NCI-H1930 (cell line): ENCODE data around the gene CDH13.

Experiments
- DNase-seq, 2 experiments: peaks; one replicate each; lab custom pipeline; 2025; lab: John Stamatoyannopoulos, UW

CDH13 gene

GRCh38 chr16:83682116-83682867, 1055.5 kb downstream of the CDH13 start:
- DNase-seq: no peak

- DNase-seq: no peak
Observed at GRCh38 chr16:83682868-83683235, 1056.1 kb downstream of the CDH13 start.

- DNase-seq: no peak
Observed at GRCh38 chr16:83685615-83686165, 1058.9 kb downstream of the CDH13 start.

- DNase-seq: no peak
Observed at GRCh38 chr16:83686726-83687125, 1060.0 kb downstream of the CDH13 start.

- DNase-seq: no peak
Observed at GRCh38 chr16:83689385-83689831, 1062.6 kb downstream of the CDH13 start.

- DNase-seq: no peak
Observed at GRCh38 chr16:83692224-83692623, 1065.5 kb downstream of the CDH13 start.

GRCh38 chr16:83698964-83699363, 1072.2 kb downstream of the CDH13 start:
- no peak for DNase-seq

- DNase-seq: no peak
Observed at GRCh38 chr16:83699817-83700216, 1073.0 kb downstream of the CDH13 start.

GRCh38 chr16:83700918-83701317, 1074.1 kb downstream of the CDH13 start:
- DNase-seq: no peak

GRCh38 chr16:83701494-83701893, 1074.7 kb downstream of the CDH13 start:
- DNase-seq: no peak

- no peak for DNase-seq
Observed at GRCh38 chr16:83704656-83705055, 1077.9 kb downstream of the CDH13 start.

- DNase-seq: no peak
Observed at GRCh38 chr16:83705856-83706255, 1079.1 kb downstream of the CDH13 start.

- no peak for DNase-seq
Observed at GRCh38 chr16:83706394-83706793, 1079.6 kb downstream of the CDH13 start.

GRCh38 chr16:83711069-83711468, 1084.3 kb downstream of the CDH13 start:
- DNase-seq: no peak

GRCh38 chr16:83713597-83713996, 1086.8 kb downstream of the CDH13 start:
- DNase-seq: no peak

- DNase-seq: no peak
Observed at GRCh38 chr16:83714286-83714685, 1087.5 kb downstream of the CDH13 start.

GRCh38 chr16:83715217-83715920, 1088.6 kb downstream of the CDH13 start:
- no peak for DNase-seq

- DNase-seq: no peak
Observed at GRCh38 chr16:83717308-83717707, 1090.5 kb downstream of the CDH13 start.

- no peak for DNase-seq
Observed at GRCh38 chr16:83717814-83718213, 1091.0 kb downstream of the CDH13 start.

GRCh38 chr16:83720213-83720612, 1093.4 kb downstream of the CDH13 start:
- DNase-seq: no peak

- DNase-seq: no peak
Observed at GRCh38 chr16:83720981-83721380, 1094.2 kb downstream of the CDH13 start.

- DNase-seq: no peak
Observed at GRCh38 chr16:83721676-83722075, 1094.9 kb downstream of the CDH13 start.
